ENCODE results near the gene MAPK11.

The MAPK11 gene

GRCh38 chr22:50313600-50313999 is 43.4 kb upstream of the MAPK11 start:
- Histone ChIP-seq H3K27me3 (ENCODE audit: control insufficient read depth, insufficient read depth, low read length) (no peaks in the 10 kb centered on the region), H3K4me3 (ENCODE audit: low read length) (no peak overlapping the region), H3K9ac (ENCODE audit: low read length) (no peak overlapping the region), H3K9me3 (ENCODE audit: control insufficient read depth, low read depth, low read length) (no peaks in the 10 kb centered on the region), H3K4me1 (ENCODE audit: control insufficient read depth, low read depth, low read length) (peaks cover 4% of the 10 kb centered on the region), H3K27ac (ENCODE audit: low read length) (no peak overlapping the region), H3K36me3 (ENCODE audit: control insufficient read depth, low read depth, low read length) (no peaks in the 10 kb centered on the region)

GRCh38 chr22:50313021-50313420 is 42.8 kb upstream of the MAPK11 start:
- Histone ChIP-seq H3K27me3 (ENCODE audit: control insufficient read depth, insufficient read depth, low read length) (no peaks in the 10 kb centered on the region), H3K9me3 (ENCODE audit: control insufficient read depth, low read depth, low read length) (no peaks in the 10 kb centered on the region), H3K4me1 (ENCODE audit: control insufficient read depth, low read depth, low read length) (peaks cover 7% of the 10 kb centered on the region), H3K4me3 (ENCODE audit: low read length) (no peak overlapping the region), H3K27ac (ENCODE audit: low read length) (no peak overlapping the region), H3K9ac (ENCODE audit: low read length) (no peak overlapping the region), H3K36me3 (ENCODE audit: control insufficient read depth, low read depth, low read length) (no peaks in the 10 kb centered on the region)

DNA sequence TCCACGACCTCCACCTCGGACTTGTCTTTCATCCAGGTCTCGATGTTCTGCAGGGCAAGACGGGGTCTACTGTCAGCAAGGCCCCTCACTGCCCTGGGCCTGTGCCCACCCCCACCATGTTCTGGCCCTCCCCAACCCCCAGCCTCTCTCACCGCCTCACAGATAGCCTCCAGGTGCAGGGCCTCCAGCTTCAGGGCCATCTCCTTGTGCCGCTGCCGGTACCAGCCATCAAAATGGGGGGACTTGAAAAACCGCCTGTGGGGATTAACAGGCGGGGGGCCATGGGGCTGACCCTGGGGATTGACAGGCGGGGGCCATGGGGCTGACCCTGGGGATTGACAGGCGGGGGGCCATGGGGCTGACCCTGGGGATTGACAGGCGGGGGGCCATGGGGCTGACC is 42.2 kb upstream of the MAPK11 start:
- H3K27ac ChIP-seq (ENCODE audit: low read length) = no peak overlapping the region
- peaks cover 7% of the 10 kb centered on the region for H3K4me1 ChIP-seq (ENCODE audit: control insufficient read depth, low read depth, low read length)
- H3K9ac ChIP-seq (ENCODE audit: low read length) = no peak overlapping the region
- H3K4me3 ChIP-seq (ENCODE audit: low read length) = no peak overlapping the region
- no peaks in the 10 kb centered on the region for H3K9me3 ChIP-seq (ENCODE audit: control insufficient read depth, low read depth, low read length)
- H3K27me3 ChIP-seq (ENCODE audit: control insufficient read depth, insufficient read depth, low read length) = no peaks in the 10 kb centered on the region
- H3K36me3 ChIP-seq (ENCODE audit: control insufficient read depth, low read depth, low read length) = no peaks in the 10 kb centered on the region

DNA sequence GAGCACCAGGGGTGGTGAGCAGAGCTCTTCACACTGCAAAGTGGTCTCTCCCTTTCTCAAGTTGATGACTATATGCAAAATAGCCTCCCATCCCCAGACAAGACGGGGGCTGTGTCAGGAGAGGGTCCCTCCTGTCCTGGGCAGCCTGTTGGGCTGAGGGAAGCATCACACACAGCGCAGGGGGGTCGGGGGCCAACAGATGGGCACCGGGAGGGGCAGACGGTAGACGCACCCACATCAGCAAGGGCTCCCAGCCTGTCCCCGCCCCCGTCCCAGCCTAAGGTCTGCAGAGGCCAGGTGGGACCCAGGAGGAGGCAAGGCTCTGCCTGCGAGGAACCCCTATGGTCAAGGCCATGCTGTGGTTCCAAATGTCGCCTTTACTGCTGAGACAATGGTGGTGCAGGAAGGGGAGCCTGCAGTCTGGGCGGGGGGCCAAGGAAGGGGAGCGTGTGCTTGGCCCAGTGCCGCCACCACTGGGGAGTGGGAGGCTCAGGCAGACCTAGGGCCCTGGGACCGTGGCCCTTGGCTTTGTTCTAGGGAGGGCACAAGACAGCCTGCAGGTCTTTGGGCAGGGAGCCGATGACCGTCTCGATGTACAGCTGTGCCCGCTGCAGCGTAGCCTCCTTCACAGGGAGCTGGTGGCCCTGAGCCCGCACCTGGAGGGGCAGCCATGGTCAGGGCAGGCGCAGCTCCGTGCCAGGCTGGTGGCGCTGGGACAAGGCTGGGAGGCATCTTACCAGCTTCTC is 41.6 kb upstream of the MAPK11 start:
- Histone ChIP-seq H3K4me1 (ENCODE audit: control insufficient read depth, low read depth, low read length) (peaks cover 7% of the 10 kb centered on the region), H3K9me3 (ENCODE audit: control insufficient read depth, low read depth, low read length) (no peaks in the 10 kb centered on the region), H3K27me3 (ENCODE audit: control insufficient read depth, insufficient read depth, low read length) (no peaks in the 10 kb centered on the region), H3K4me3 (ENCODE audit: low read length) (no peak overlapping the region), H3K9ac (ENCODE audit: low read length) (no peak overlapping the region), H3K36me3 (ENCODE audit: control insufficient read depth, low read depth, low read length) (no peaks in the 10 kb centered on the region), H3K27ac (ENCODE audit: low read length) (no peak overlapping the region)

DNA sequence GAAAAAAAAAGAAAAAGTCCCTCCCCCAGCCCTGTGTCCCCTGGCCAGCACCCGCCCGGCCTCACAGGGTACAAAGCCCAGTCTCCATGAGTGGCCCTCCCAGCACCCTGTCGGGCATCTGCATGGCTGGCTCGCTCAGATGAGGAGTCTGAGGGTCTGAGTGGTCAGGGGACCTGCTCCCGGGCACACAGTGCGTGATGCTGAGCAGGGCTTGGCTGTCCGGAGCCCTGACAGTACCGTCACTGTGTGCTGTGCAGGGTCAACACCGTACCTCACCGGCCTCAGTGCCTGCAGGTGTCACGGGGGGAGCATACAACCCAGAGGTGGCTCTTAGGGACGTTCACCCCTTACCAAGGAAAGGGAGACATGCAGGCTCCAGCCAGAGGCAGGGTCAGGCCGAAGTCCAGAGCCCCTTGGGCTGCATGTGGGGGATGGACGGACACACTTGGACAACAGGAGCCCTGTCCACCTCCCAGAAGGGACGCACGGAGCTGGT is 40.8 kb upstream of the MAPK11 start:
- H3K9me3 ChIP-seq (ENCODE audit: control insufficient read depth, low read depth, low read length) = no peaks in the 10 kb centered on the region
- no peak overlapping the region for H3K9ac ChIP-seq (ENCODE audit: low read length)
- H3K36me3 ChIP-seq (ENCODE audit: control insufficient read depth, low read depth, low read length) = no peaks in the 10 kb centered on the region
- H3K4me3 ChIP-seq (ENCODE audit: low read length) = no peak overlapping the region
- no peak overlapping the region for H3K27ac ChIP-seq (ENCODE audit: low read length)
- H3K27me3 ChIP-seq (ENCODE audit: control insufficient read depth, insufficient read depth, low read length) = peaks cover 3% of the 10 kb centered on the region
- peaks cover 11% of the 10 kb centered on the region for H3K4me1 ChIP-seq (ENCODE audit: control insufficient read depth, low read depth, low read length)

DNA sequence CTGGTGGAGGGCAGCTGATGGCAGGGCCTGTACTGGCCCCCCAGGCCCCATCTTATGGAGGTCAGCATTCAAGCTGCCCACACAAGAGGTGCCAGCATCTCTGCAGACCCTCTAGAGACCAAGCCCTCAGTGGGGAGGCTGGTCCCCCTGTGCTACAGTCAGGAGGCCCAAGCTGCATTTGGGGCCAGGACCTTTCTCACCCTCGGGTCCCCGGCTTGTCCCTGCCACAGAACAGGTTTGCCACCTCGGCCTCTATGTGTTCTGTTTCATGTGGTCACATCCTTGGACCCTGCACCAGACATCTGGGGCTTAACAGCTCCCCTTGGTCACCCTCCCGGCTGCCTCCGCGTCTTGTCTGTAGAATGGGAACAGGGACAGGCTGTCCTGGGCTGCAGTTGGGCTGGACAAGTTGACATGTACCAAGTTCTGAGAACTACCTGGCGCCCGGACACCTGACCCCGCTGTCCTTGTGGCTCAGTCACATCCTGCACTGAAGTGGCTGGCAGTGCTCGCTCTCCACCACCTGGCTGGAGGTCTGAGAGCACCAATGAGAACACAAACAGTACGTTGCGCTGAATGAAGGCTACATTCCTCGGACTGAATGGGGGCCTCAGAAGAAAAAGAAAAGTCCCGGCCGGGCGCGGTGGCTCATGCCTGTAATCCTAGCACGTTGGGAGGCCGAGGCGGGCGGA is 40.0 kb upstream of the MAPK11 start:
- Histone ChIP-seq H3K4me1 (ENCODE audit: control insufficient read depth, low read depth, low read length) (peaks cover 14% of the 10 kb centered on the region), H3K27ac (ENCODE audit: low read length) (no peak overlapping the region), H3K9me3 (ENCODE audit: control insufficient read depth, low read depth, low read length) (no peaks in the 10 kb centered on the region), H3K4me3 (ENCODE audit: low read length) (no peak overlapping the region), H3K36me3 (ENCODE audit: control insufficient read depth, low read depth, low read length) (no peaks in the 10 kb centered on the region), H3K27me3 (ENCODE audit: control insufficient read depth, insufficient read depth, low read length) (peaks cover 3% of the 10 kb centered on the region), H3K9ac (ENCODE audit: low read length) (no peak overlapping the region)

DNA sequence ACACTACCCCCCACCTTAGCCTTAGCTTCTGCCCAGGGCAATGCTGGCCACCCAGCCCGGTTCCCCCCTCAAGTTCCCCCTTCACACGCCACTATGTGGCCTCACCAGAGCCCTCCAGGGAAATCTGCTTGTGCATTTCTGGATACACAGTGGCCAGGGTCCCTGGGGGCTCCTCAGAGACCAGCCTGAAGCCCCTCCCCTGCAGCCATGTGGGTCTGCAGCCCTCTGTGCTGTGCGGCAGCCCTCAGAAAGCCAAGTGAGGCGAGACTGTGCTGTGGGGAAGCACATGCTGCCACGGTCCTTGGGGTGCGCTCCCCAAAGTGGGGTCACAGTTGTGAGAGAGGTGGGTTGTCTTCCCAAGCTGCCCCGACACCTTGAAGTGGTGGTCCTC is 39.4 kb upstream of the MAPK11 start:
- Histone ChIP-seq H3K9ac (ENCODE audit: low read length) (no peak overlapping the region), H3K27ac (ENCODE audit: low read length) (no peak overlapping the region), H3K4me3 (ENCODE audit: low read length) (no peak overlapping the region), H3K4me1 (ENCODE audit: control insufficient read depth, low read depth, low read length) (peaks cover 14% of the 10 kb centered on the region), H3K27me3 (ENCODE audit: control insufficient read depth, insufficient read depth, low read length) (peaks cover 3% of the 10 kb centered on the region), H3K9me3 (ENCODE audit: control insufficient read depth, low read depth, low read length) (no peaks in the 10 kb centered on the region), H3K36me3 (ENCODE audit: control insufficient read depth, low read depth, low read length) (no peaks in the 10 kb centered on the region)

GRCh38 chr22:50308986-50309600 is 38.9 kb upstream of the MAPK11 start:
- peaks cover 3% of the 10 kb centered on the region for H3K27me3 ChIP-seq (ENCODE audit: control insufficient read depth, insufficient read depth, low read length)
- peaks cover 17% of the 10 kb centered on the region for H3K4me1 ChIP-seq (ENCODE audit: control insufficient read depth, low read depth, low read length)
- H3K36me3 ChIP-seq (ENCODE audit: control insufficient read depth, low read depth, low read length) = no peaks in the 10 kb centered on the region
- no peak overlapping the region for H3K27ac ChIP-seq (ENCODE audit: low read length)
- H3K4me3 ChIP-seq (ENCODE audit: low read length) = no peak overlapping the region
- no peaks in the 10 kb centered on the region for H3K9me3 ChIP-seq (ENCODE audit: control insufficient read depth, low read depth, low read length)
- no peak overlapping the region for H3K9ac ChIP-seq (ENCODE audit: low read length)

DNA sequence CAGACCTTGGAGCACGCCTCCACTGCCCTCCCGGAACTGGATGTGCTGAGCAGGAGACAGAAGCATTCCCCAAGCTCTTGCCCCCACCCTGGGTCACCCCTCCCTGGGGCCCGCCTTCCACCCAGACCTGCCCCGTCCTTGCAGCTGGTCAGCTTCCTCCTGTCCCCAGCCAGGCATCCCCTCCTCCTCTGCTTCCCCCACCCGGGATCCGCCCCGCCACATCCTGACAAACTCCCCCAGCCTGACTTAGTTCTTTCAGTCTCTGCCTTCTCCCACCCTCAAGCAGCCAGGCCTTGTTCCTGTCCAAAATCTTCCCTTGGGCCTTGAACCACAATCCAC is 38.4 kb upstream of the MAPK11 start:
- Histone ChIP-seq H3K9me3 (ENCODE audit: control insufficient read depth, low read depth, low read length) (no peaks in the 10 kb centered on the region), H3K27ac (ENCODE audit: low read length) (no peak overlapping the region), H3K9ac (ENCODE audit: low read length) (no peak overlapping the region), H3K36me3 (ENCODE audit: control insufficient read depth, low read depth, low read length) (no peaks in the 10 kb centered on the region), H3K27me3 (ENCODE audit: control insufficient read depth, insufficient read depth, low read length) (peaks cover 3% of the 10 kb centered on the region), H3K4me1 (ENCODE audit: control insufficient read depth, low read depth, low read length) (peaks cover 20% of the 10 kb centered on the region), H3K4me3 (ENCODE audit: low read length) (no peak overlapping the region)

DNA sequence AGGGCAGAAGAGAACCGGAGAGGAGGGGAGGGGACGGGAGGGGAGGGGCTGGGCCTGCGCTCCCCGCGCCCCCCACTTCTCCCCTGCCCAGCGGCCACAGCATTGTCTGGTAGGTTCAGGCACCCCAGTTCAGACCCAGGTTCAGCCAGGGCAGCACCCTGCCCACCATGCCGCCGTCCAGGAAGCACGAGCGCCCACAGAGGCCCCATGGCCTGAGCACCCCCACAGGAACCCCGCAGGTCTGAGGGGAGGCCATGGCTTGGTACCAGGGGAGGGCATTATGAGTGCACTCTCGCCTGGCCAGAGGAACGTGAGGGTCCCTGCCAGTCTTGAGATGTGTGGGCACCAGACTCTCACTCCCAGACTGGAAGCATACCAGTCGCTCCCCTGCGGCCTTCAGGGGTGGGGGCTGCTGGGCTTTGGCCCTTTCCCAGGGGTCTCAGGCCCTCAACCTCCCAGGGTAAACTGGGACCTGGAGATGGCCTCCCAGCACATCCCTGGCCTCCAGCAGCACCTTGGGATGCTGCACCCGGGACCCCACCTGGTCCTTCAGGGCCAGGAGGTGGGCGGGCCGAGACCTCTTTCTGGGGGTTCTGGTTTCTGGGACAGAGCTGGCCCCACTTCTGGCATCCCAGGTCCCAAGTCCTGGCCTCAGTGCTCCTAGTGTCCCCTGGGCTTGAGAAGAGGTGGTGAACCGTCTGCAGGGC is 37.9 kb upstream of the MAPK11 start:
- Histone ChIP-seq H3K4me1 (ENCODE audit: control insufficient read depth, low read depth, low read length) (peaks cover 20% of the 10 kb centered on the region), H3K9ac (ENCODE audit: low read length) (no peak overlapping the region), H3K36me3 (ENCODE audit: control insufficient read depth, low read depth, low read length) (no peaks in the 10 kb centered on the region), H3K27me3 (ENCODE audit: control insufficient read depth, insufficient read depth, low read length) (peaks cover 3% of the 10 kb centered on the region), H3K27ac (ENCODE audit: low read length) (no peak overlapping the region), H3K9me3 (ENCODE audit: control insufficient read depth, low read depth, low read length) (no peaks in the 10 kb centered on the region), H3K4me3 (ENCODE audit: low read length) (no peak overlapping the region)
